Measurements from ENCODE around the gene GPR61.

Gene GPR61

DNA sequence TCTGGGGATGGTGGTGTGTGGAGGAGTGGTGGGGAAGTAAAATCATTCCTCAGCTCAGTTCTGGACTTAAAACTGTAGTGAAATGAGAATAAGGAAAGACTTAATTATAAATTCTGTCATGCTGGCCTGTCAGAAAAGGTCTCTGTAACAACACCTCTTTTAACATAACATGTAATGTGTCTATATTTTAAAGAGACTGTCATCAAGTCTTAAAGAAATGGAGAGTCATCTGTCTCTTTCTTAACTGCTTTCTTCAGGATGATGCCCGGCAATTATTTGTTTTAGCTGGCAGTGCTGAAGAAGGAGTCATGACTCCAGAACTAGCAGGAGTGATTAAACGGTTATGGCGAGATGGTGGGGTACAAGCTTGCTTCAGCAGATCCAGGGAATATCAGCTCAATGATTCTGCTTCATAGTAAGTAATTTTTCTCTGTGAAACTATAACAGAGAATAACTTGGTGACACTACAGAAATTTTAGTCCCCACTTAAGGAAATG is 39.3 kb downstream of the GPR61 start:
- no peak for DNase-seq

GRCh38 chr1:109579491-109579890 is 39.8 kb downstream of the GPR61 start:
- no peak for DNase-seq

GRCh38 chr1:109582021-109582420 is 42.3 kb downstream of the GPR61 start:
- DNase-seq, result no peak

DNA sequence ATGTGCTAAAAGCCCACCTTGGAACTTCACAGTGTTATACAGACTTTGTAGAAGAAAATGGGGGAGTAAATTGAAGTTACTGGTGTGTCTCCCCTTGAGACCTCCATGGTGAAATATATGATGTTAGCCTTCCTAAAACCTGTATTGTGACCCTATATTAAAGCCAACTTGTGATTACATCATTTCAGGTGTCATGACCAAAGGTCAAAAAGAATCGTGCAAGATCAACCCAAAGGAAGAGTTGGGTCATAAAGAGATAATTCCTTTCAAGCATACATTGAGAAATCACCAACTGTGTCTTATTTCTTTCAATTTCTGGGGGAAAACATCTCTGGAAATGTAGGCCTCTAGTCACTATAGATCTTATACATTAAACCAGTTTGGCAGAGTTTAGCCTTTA is 45.1 kb downstream of the GPR61 start:
- DNase-seq, result no peak

DNA sequence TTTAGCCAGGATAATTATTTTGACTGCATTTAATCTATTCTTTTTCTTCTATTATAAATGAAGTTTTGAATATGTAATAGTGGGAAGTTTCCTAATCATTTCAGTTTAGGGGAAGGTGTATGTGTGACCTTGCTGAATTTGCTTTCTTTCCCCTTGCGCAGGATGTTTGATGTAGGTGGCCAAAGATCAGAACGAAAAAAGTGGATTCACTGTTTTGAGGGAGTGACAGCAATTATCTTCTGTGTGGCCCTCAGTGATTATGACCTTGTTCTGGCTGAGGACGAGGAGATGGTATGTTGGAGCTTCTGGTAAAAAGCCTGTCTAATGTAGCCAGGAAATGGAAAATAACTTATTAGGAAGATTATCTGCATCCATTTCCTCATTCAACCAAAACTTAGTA is 46.4 kb downstream of the GPR61 start:
- no peak for DNase-seq

GRCh38 chr1:109589177-109589576 is 49.5 kb downstream of the GPR61 start:
- no peak for DNase-seq

- DNase-seq, result no peak
These were observed 50.0 kb downstream of the GPR61 start for GRCh38 chr1:109589679-109590078.

DNA sequence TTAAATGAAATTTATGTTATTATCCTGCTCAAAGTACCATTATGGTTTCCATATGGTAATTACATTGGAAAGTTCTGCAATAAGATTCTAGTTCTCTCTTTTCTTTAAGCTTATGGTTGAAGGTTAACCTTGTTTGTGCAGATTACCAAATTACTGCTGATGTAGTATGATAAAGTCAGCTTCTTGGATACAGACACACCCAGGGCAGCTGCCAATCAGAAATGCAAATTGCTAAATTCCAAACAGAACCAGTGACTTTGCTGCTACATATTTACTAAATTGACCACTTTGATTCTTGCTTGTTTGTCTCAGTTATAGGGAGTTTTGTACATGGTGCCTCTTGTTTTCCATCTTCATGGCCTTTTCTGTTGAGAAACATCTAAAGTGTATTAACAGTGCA is 53.2 kb downstream of the GPR61 start:
- no peak for DNase-seq

DNA sequence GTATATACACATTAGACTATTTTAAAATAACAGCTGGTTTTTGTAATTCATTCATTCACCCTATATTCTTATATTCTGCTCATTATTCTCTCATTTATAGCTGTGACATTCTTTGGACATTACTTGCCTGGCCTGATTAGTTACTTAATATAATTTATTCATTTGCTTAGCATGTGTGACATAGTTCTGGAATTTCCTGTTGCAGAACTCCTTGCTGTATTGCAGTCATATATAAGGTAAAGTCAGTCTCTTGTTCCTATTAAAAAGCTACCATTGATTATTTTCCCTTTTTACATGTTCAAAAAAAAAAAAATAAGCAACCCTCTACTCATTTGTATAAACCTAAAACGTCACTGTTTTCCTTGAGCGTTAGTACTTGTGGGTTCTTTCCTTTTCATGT is 55.9 kb downstream of the GPR61 start:
- no peak for DNase-seq

Measured in NCI-H1105 (cell line).